Nucleus accumbens (tissue), 56 donors: ENCODE measurements around the gene ANXA8L1.
A peak's percentile ranks its signal among the peaks of the same experiment; 100 is the strongest.
"Not testable (repeated sequence)": the region's sequence is repeated elsewhere in the genome, so short reads cannot be mapped to it uniquely, and the experiment has no call there.

Source experiments
- DNase-seq, 56 donors: peaks; one replicate each; lab custom pipeline; 2025; lab: John Stamatoyannopoulos, UW

Gene ANXA8L1

GRCh38 chr10:46396441-46397279 lies 21.1 kb downstream of the ANXA8L1 start:
- DNase-seq: not testable (repeated sequence)

- DNase-seq: not testable (repeated sequence)
These were observed 22.2 kb downstream of the ANXA8L1 start for GRCh38 chr10:46397767-46398166.

- DNase-seq: peak in 3 of 56 donors; percentile 1 to 52 (median 4)
These were observed 22.8 kb downstream of the ANXA8L1 start for GRCh38 chr10:46398212-46398886.

- not testable (repeated sequence) for DNase-seq
These were observed 34.0 kb downstream of the ANXA8L1 start for GRCh38 chr10:46409556-46409955.

GRCh38 chr10:46411123-46411522 lies 35.5 kb downstream of the ANXA8L1 start:
- DNase-seq: not testable (repeated sequence)

GRCh38 chr10:46412665-46413064 lies 37.1 kb downstream of the ANXA8L1 start:
- DNase-seq: not testable (repeated sequence)

- not testable (repeated sequence) for DNase-seq
These were observed 39.7 kb downstream of the ANXA8L1 start for GRCh38 chr10:46415291-46415690.

- not testable (repeated sequence) for DNase-seq
These were observed 42.7 kb downstream of the ANXA8L1 start for GRCh38 chr10:46418283-46418682.

- DNase-seq: not testable (repeated sequence)
These were observed 44.2 kb downstream of the ANXA8L1 start for GRCh38 chr10:46419570-46420379.

GRCh38 chr10:46423550-46423949 lies 48.0 kb downstream of the ANXA8L1 start:
- not testable (repeated sequence) for DNase-seq

GRCh38 chr10:46440942-46441341 lies 65.4 kb downstream of the ANXA8L1 start:
- DNase-seq: not testable (repeated sequence)
